HepG2 (cell line): Measurements from ENCODE around the gene HS3ST2. TPM values are rescaled to one million over a fixed set of nuclear protein-coding genes. Genes with fewer than 3 reads are reported as not detected.

ENCODE experiments used
- ATAC-seq: fragments of 200-7000 bp; cut with Tn5 transposase; 3 replicates; pipeline ENCODE4 v1.9.1; 2020; ENCODE audit warnings: mild to moderate bottlenecking, moderate library complexity
- BruUV-seq: library from RNA; stranded (reverse); fragments of 400-500 nt; replicated peaks from 2 replicates; lab custom pipeline; 2021; lab: Mats Ljungman, UMichigan
- CTCF ChIA-PET: fragments of 300-600 bp; formaldehyde crosslinking; extraction: SDS; loops from one replicate; lab custom pipeline; 2021; ENCODE audit warnings: low total read pairs, inconsistent platforms, low intra/inter-chr PET ratio; lab: Yijun Ruan, JAX
- POLR2A ChIA-PET: fragments of 350-600 bp; sonication (Branson Sonifier 250); formaldehyde crosslinking; loops from one replicate; lab custom pipeline; 2020; ENCODE audit warnings: antibody characterized with exemption, inconsistent platforms; lab: Yijun Ruan, JAX
- DNase-seq: peaks from one replicate; pipeline ENCODE4 v3.0.0-alpha.2; 2015; ENCODE audit warnings: low spot score
- FAIRE-seq: peaks from 3 replicates; lab custom pipeline; 2011; peaks lifted over from hg19 to GRCh38; lab: Jason Lieb, UNC
- H2AFZ ChIP-seq: one replicate; pipeline ENCODE4 v1.6.1; 2011; ENCODE audit warnings: low read length, inconsistent platforms
- H3K27ac ChIP-seq: fragments of 300-600 bp; 3 replicates; pipeline ENCODE4 v1.8.0; 2011; ENCODE audit warnings: mixed run types, mild to moderate bottlenecking, mixed read lengths, low read length, inconsistent platforms; ENCODE audit not compliant: insufficient read depth; ENCODE audit errors: extremely low read length
- H3K27me3 ChIP-seq, 2 experiments: fragments of 200-600 bp in 1 of 2; 2 replicates in 1 of 2; 3 replicates in 1 of 2; pipeline versions ENCODE4 v1.6.0 to v1.8.0; 2011; ENCODE audit warnings: low read length in 2 of 2, mild to moderate bottlenecking in 2 of 2, moderate library complexity in 2 of 2, inconsistent platforms in 1 of 2; ENCODE audit not compliant: insufficient read depth in 2 of 2, control insufficient read depth in 1 of 2
- H3K36me3 ChIP-seq, 2 experiments: fragments of 200-600 bp in 1 of 2; replicated peaks in 1 of 2; 2 replicates in 1 of 2; 3 replicates in 1 of 2; pipeline versions ENCODE4 v1.5.1 to v1.8.0; 2011; ENCODE audit warnings: low read length in 2 of 2, inconsistent platforms in 1 of 2; ENCODE audit not compliant: insufficient read depth in 2 of 2, control insufficient read depth in 1 of 2
- H3K4me1 ChIP-seq: 2 replicates; pipeline ENCODE4 v1.5.1; 2012; ENCODE audit warnings: low read length, inconsistent platforms; ENCODE audit not compliant: insufficient read depth
- H3K4me2 ChIP-seq: 2 replicates; pipeline ENCODE4 v1.6.0; 2011; ENCODE audit warnings: low read depth, low read length, inconsistent platforms
- H3K4me3 ChIP-seq, 3 experiments: fragments of 200-600 bp in 1 of 3; sonication (generic), shearing (Covaris generic) in 1 of 3; replicated peaks in 1 of 3; 2 replicates each; pipeline ENCODE4 v1.5.1; 2011 to 2016; ENCODE audit warnings: low read length in 3 of 3, inconsistent platforms in 2 of 3, low read depth in 2 of 3, mild to moderate bottlenecking in 2 of 3, control low read depth in 1 of 3, mixed read lengths in 1 of 3; ENCODE audit not compliant: insufficient read depth in 1 of 3
- H3K79me2 ChIP-seq: one replicate; pipeline ENCODE4 v1.6.1; 2011; ENCODE audit warnings: low read length, inconsistent platforms; ENCODE audit not compliant: insufficient read depth
- H3K9ac ChIP-seq: 2 replicates; pipeline ENCODE4 v1.6.0; 2011; ENCODE audit warnings: mild to moderate bottlenecking, low read depth, low read length, inconsistent platforms; ENCODE audit not compliant: insufficient read depth
- H3K9me3 ChIP-seq: 2 replicates; pipeline ENCODE4 v1.5.1; 2012; ENCODE audit warnings: mild to moderate bottlenecking, low read length
- H4K20me1 ChIP-seq: 2 replicates; pipeline ENCODE4 v1.6.0; 2011; ENCODE audit warnings: inconsistent platforms, mild to moderate bottlenecking, low read length, moderate library complexity; ENCODE audit not compliant: insufficient read depth
- CREB1 ChIP-seq, 2 experiments: fragments of 450-650 bp in 1 of 2; IDR thresholded peaks; 2 replicates each; pipeline ENCODE4 v1.6.1; 2016 to 2017; ENCODE audit warnings: control low read depth in 1 of 2, mild to moderate bottlenecking in 1 of 2, missing compliant biosample characterization in 1 of 2, missing genetic modification characterization in 1 of 2
- CREBL2 ChIP-seq: sonication (generic); formaldehyde crosslinking; IDR thresholded peaks from 2 replicates; pipeline ENCODE4 v1.8.1; 2023; ENCODE audit warnings: missing genetic modification reagents, mild to moderate bottlenecking, borderline replicate concordance
- FOXP1 ChIP-seq, 2 experiments: fragments of 450-650 bp in 1 of 2; IDR thresholded peaks; 2 replicates each; pipeline ENCODE4 v1.6.1; 2017 to 2018; ENCODE audit warnings: antibody characterized with exemption in 1 of 2
- NFE2L1 ChIP-seq: sonication (generic); formaldehyde crosslinking; IDR thresholded peaks from 2 replicates; pipeline ENCODE4 v1.4.0; 2020; ENCODE audit warnings: missing genetic modification reagents, mild to moderate bottlenecking, borderline replicate concordance
- REXO4 ChIP-seq: sonication (generic); formaldehyde crosslinking; IDR thresholded peaks from 2 replicates; pipeline ENCODE4 v1.8.0; 2022; ENCODE audit warnings: missing genetic modification reagents, mild to moderate bottlenecking, borderline replicate concordance
- SAFB2 ChIP-seq: sonication (generic); formaldehyde crosslinking; IDR thresholded peaks from 2 replicates; pipeline ENCODE4 v1.5.1; 2020; ENCODE audit warnings: missing genetic modification reagents, low read depth, mild to moderate bottlenecking, borderline replicate concordance
- SNRNP70 ChIP-seq: fragments of 200-400 bp; formaldehyde crosslinking; IDR thresholded peaks from 2 replicates; pipeline ENCODE4 v1.6.1; 2017; ENCODE audit warnings: mild to moderate bottlenecking, low read depth, low read length, moderate library complexity
- SRF ChIP-seq: IDR thresholded peaks from 2 replicates; pipeline ENCODE4 v1.6.1; 2011; ENCODE audit warnings: mild to moderate bottlenecking, low read depth, low read length, moderate library complexity
- TCF12 ChIP-seq, 2 experiments: fragments of 450-650 bp in 1 of 2; sonication (generic) in 1 of 2; formaldehyde crosslinking in 1 of 2; IDR thresholded peaks; 2 replicates each; pipeline versions ENCODE4 v1.6.1 to v1.8.0; 2017 to 2022; ENCODE audit warnings: antibody characterized with exemption in 1 of 2, mild to moderate bottlenecking in 1 of 2, missing genetic modification reagents in 1 of 2, moderate library complexity in 1 of 2
- TRIM22 ChIP-seq: fragments of 450-650 bp; IDR thresholded peaks from 2 replicates; pipeline ENCODE4 v1.6.1; 2017
- ZFP37 ChIP-seq: sonication (generic); formaldehyde crosslinking; IDR thresholded peaks from 2 replicates; pipeline ENCODE4 v1.4.0; 2020; ENCODE audit warnings: missing genetic modification reagents, borderline replicate concordance
- ZNF232 ChIP-seq: sonication (generic); formaldehyde crosslinking; IDR thresholded peaks from 2 replicates; pipeline ENCODE4 v1.4.0; 2020; ENCODE audit warnings: missing genetic modification reagents, borderline replicate concordance
- ZNF337 ChIP-seq: sonication (generic); formaldehyde crosslinking; IDR thresholded peaks from 2 replicates; pipeline ENCODE4 v1.5.1; 2020; ENCODE audit warnings: missing genetic modification reagents, low read depth, mild to moderate bottlenecking, borderline replicate concordance
- ZNF556 ChIP-seq: sonication (generic); formaldehyde crosslinking; IDR thresholded peaks from 2 replicates; pipeline ENCODE4 v1.4.0; 2020; ENCODE audit warnings: mild to moderate bottlenecking, missing genetic modification reagents, borderline replicate concordance
- WGBS: methylation state at CpG from one replicate; pipeline ENCODE4 v1.1.6; 2017; ENCODE audit warnings: low lambda C conversion rate; 5-methylcytosine and 5-hydroxymethylcytosine counted together
- in situ Hi-C: cut with HindIII; loops from 2 replicates; pipeline ENCODE4 v1.10.0; 2017; ENCODE audit warnings: low pct_unique_long_range_greater_than_20kb; ENCODE audit not compliant: extremely low pct_ligation_motif_present
- intact Hi-C: fragments of 100-400 bp; cut with micrococcal nuclease; formaldehyde crosslinking; loops from one replicate; pipeline ENCODE4 v1.10.0; 2022; ENCODE audit not compliant: unreplicated experiment
- polyA plus RNA-seq, 8 experiments: library from polyadenylated mRNA; depleted of rRNA in 3 of 8; stranded (reverse) in 7 of 8; unstranded in 1 of 8; fragments of >200 nt; fragmentation: Illumina TruSeq in 4 of 8; extraction: Trizol in 4 of 8; gene quantifications; 2 replicates each; pipeline versions ENCODE4 v1.2.1 to v1.2.3, GENCODE V29; 2011 to 2016; ENCODE audit warnings: low read depth in 4 of 8, missing spikeins in 1 of 8, mixed read lengths in 1 of 8; ENCODE audit not compliant: insufficient read depth in 1 of 8
- total RNA-seq, 5 experiments: library from RNA; depleted of rRNA; stranded (reverse); fragments of >200 nt; fragmentation: Illumina TruSeq; extraction: Trizol; gene quantifications; 2 replicates each; pipeline ENCODE4 v1.2.3, GENCODE V29; 2016; ENCODE audit warnings: low read depth in 1 of 5
- TF ChIP-seq, protein P1 (sequence below): sonication (generic); formaldehyde crosslinking; conservative IDR thresholded peaks from 2 replicates; pipeline ENCODE4 v1.4.0; 2020; ENCODE audit warnings: missing genetic modification reagents

The HS3ST2 gene
- total and polyA plus RNA-seq, 2 of the 13 experiments (the other 11 are each of a cell fraction or from before 2014, with no cell fraction given): not detected

- POLR2A ChIA-PET: no interaction called here
- Histone ChIP-seq H2AFZ (no peak overlapping the region), H3K36me3 (no peaks in the 10 kb centered on the region), H3K4me3 (no peak overlapping the region), H3K27me3 (no peaks in the 10 kb centered on the region), H3K79me2 (no peaks in the 10 kb centered on the region), H4K20me1 (no peaks in the 10 kb centered on the region; the same call in 1 of the 2 replicates), H3K27ac (no peak overlapping the region), H3K4me2 (no peak overlapping the region), H3K9me3 (no peaks in the 10 kb centered on the region), H3K4me1 (no peaks in the 10 kb centered on the region), H3K9ac (no peak overlapping the region)
- no TSS peak for BruUV-seq
- DNase-seq: no peak
- no peak for ATAC-seq
- intact Hi-C loops (no loop called here), in situ Hi-C loops (no loop called here)
- TF ChIP-seq CREB1 (IDR thresholded peaks at IDR 0.05) (0 out of 2 replicates have a peak, but pooled peaks have one; percentile 11), CREB1 (CRISPR knock-in tag; IDR thresholded peaks at IDR 0.05) (no peak), TCF12 (IDR thresholded peaks at IDR 0.05) (no peak), TCF12 (CRISPR knock-in tag; IDR thresholded peaks at IDR 0.05) (no peak)
- CTCF ChIA-PET: no interaction called here
- FAIRE-seq: no peak
Observed at GRCh38 chr16:22810226-22810625, 3.7 kb upstream of the HS3ST2 start.

DNA sequence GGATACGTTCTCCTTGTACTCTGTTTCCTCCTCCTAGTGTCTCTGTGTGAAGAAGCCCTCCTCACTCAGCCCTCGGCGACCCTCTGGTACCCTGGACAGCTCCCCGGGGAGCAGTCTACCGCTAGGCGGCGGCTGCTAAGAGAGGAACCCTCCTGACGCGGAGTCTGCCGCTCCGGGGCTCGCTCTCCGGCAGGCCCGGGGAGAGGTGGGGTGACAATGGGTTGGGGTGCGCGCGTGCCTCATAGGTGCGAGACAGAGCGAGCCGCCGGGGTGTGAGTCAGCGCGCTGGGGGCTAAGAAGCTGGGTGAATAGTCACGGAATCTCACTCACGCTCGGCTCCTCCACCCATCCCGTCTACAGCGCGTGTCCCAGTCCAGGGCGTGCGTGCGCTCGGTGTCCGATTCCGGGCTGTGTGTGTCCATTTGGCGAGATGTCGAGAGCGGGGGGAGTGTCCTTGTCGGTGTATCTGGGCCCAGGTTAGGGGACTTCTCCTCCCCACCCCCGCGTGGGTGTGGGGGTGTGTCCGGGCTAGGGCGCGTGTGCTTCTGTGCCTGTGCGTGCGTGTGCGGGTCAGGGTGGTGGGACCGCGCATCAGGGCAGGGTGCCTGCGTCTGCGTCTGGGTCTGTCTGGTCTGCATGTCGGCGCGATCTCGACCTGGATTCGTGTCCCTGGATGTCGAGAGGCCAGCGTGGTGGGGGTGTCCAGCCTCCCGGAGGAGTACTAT, 577 bp upstream of the HS3ST2 start:
- H3K27me3 ChIP-seq: no peaks in the 10 kb centered on the region; a peak in 1 of 5 replicates
- H4K20me1 ChIP-seq: no peaks in the 10 kb centered on the region; the same call in 1 of the 2 replicates
- 50% methylated on average over 55 of the region's 59 CpGs for WGBS
- H3K4me3 ChIP-seq: no peak overlapping the region
- ChIA-PET POLR2A (no interaction called here), CTCF (interaction anchor here (1.1 kb wide), 1 partner anchor 247 kb away, joined by 3 read pairs; no protein-coding TSS in a partner anchor)
- H3K4me2 ChIP-seq: no peak overlapping the region
- H2AFZ ChIP-seq: no peak overlapping the region
- in situ Hi-C loops: no loop called here
- intact Hi-C loops: no loop called here
- ATAC-seq (peak; percentile 84), FAIRE-seq (no peak), DNase-seq (peak; percentile 28)
- no peak overlapping the region for H3K9ac ChIP-seq
- no peaks in the 10 kb centered on the region for H3K4me1 ChIP-seq
- no TSS peak for BruUV-seq
- H3K79me2 ChIP-seq: no peaks in the 10 kb centered on the region
- no peaks in the 10 kb centered on the region for H3K36me3 ChIP-seq
- no peak overlapping the region for H3K27ac ChIP-seq
- no peaks in the 10 kb centered on the region for H3K9me3 ChIP-seq
- TF ChIP-seq ZFP37 (CRISPR knock-in tag): no peak
- no peak for TF ChIP-seq SNRNP70
- TF ChIP-seq FOXP1 (IDR thresholded peaks at IDR 0.05): no peak
- no peak for TF ChIP-seq FOXP1 (CRISPR knock-in tag; IDR thresholded peaks at IDR 0.05)
- no peak for TF ChIP-seq ZNF556 (CRISPR knock-in tag)
- TF ChIP-seq CREBL2 (CRISPR knock-in tag): no peak
- no peak for TF ChIP-seq SAFB2
- no peak for TF ChIP-seq ZNF337
- TF ChIP-seq SRF: no peak
- no peak for TF ChIP-seq TRIM22
- no peak for TF ChIP-seq NFE2L1 (CRISPR knock-in tag)
- TF ChIP-seq ZNF232: peak; percentile 96; the same call in 1 of the 2 replicates
- TF ChIP-seq REXO4: no peak
- TF ChIP-seq, protein P1, sequence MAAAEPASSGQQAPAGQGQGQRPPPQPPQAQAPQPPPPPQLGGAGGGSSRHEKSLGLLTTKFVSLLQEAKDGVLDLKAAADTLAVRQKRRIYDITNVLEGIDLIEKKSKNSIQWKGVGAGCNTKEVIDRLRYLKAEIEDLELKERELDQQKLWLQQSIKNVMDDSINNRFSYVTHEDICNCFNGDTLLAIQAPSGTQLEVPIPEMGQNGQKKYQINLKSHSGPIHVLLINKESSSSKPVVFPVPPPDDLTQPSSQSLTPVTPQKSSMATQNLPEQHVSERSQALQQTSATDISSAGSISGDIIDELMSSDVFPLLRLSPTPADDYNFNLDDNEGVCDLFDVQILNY (CRISPR knock-in tag): peak; percentile 84
